Lower leg skin (tissue), 3 donors: Measurements from ENCODE around the gene FGGY.

Experiments
- POLR2A ChIP-seq, 2 donors: fragments of 450-650 bp; IDR thresholded peaks; one replicate each; pipeline ENCODE4 v1.6.1; 2016 to 2017; ENCODE audit warnings: antibody characterized with exemption in 2 of 2, mild to moderate bottlenecking in 1 of 2, moderate library complexity in 1 of 2
- TF ChIP-seq, protein P1 (sequence below), 3 donors: fragments of 450-650 bp; IDR thresholded peaks; one replicate each; pipeline ENCODE4 v1.5.1; 2016; ENCODE audit warnings: antibody characterized with exemption in 3 of 3, mild to moderate bottlenecking in 3 of 3, moderate library complexity in 2 of 3

DNA sequence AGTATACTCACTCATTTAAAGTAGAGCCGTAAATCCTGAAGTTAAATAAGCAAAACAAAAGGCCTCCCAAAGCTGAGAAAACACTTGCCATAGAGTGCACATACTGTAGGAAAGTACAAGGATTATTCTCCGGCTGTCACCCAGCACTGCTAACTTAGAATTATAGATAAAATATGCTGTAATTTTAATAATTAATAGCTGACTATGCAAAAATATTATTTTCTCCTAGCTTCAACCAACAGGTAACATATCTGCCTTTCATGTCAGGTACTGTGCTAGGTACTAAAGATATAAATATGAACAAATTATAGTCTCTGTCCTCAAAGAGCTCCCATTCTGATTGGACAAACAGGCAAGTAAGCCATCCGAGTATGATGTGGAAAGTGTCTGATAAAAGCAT lies 233.2 kb downstream of the FGGY start:
- TF ChIP-seq, protein P1, sequence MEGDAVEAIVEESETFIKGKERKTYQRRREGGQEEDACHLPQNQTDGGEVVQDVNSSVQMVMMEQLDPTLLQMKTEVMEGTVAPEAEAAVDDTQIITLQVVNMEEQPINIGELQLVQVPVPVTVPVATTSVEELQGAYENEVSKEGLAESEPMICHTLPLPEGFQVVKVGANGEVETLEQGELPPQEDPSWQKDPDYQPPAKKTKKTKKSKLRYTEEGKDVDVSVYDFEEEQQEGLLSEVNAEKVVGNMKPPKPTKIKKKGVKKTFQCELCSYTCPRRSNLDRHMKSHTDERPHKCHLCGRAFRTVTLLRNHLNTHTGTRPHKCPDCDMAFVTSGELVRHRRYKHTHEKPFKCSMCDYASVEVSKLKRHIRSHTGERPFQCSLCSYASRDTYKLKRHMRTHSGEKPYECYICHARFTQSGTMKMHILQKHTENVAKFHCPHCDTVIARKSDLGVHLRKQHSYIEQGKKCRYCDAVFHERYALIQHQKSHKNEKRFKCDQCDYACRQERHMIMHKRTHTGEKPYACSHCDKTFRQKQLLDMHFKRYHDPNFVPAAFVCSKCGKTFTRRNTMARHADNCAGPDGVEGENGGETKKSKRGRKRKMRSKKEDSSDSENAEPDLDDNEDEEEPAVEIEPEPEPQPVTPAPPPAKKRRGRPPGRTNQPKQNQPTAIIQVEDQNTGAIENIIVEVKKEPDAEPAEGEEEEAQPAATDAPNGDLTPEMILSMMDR (IDR thresholded peaks at IDR 0.05): no peak
- TF ChIP-seq POLR2A (IDR thresholded peaks at IDR 0.05): no peak
